Fibroblast of skin of back (primary cell): Measurements from ENCODE around the gene EEF1A2.
A peak's percentile ranks its signal among the peaks of the same experiment; 100 is the strongest.

Source experiments
- DNase-seq: peaks from one replicate; pipeline ENCODE4 v3.0.0-alpha.2; 2013

The EEF1A2 gene

DNA sequence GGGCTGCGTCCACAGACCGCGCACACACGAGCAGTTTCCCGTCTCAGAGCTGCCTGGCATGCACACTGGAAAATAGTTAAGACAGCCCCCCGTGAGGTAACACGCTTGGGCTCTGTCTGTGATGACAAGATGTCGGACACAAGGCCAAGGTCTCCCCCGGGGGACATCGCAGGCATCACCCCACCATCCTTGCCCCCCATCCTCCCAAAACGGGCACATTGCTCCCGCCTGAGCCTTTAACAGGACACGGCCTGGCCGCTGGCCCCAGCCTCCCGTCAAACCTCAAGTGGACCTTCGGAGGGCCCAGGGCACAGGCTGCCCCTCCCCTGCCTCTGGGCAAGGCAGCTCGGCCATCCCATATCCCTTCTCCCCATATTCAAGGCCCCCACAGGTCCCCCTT lies 32.0 kb downstream of the EEF1A2 start:
- no peak for DNase-seq

DNA sequence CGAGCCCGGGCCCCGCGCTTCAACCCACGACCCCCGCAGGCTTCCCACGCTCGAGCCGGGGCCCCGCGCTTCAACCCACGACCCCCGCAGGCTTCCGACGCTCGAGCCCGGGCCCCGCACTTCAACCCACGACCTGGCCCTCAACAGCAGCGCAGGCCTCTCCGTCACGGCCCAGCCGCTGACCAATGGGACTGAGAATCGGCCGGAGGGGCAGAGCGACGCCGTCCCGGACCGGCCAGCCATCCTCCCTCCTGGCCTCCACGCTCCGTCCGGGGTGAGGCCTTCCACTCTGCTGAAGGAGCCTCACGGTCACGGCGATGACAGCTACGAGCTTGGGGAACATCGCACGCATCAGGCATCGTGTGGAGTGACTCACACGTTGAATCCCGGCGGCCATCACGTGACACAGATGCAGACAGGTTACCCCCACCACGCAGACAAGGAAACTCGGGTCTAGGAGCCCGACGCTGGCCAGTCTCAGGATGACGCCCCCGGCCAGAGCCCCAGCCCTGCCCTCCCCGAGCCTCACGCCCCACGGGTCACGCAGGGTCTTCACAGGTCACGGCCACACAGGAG lies 32.5 kb downstream of the EEF1A2 start:
- no peak for DNase-seq

DNA sequence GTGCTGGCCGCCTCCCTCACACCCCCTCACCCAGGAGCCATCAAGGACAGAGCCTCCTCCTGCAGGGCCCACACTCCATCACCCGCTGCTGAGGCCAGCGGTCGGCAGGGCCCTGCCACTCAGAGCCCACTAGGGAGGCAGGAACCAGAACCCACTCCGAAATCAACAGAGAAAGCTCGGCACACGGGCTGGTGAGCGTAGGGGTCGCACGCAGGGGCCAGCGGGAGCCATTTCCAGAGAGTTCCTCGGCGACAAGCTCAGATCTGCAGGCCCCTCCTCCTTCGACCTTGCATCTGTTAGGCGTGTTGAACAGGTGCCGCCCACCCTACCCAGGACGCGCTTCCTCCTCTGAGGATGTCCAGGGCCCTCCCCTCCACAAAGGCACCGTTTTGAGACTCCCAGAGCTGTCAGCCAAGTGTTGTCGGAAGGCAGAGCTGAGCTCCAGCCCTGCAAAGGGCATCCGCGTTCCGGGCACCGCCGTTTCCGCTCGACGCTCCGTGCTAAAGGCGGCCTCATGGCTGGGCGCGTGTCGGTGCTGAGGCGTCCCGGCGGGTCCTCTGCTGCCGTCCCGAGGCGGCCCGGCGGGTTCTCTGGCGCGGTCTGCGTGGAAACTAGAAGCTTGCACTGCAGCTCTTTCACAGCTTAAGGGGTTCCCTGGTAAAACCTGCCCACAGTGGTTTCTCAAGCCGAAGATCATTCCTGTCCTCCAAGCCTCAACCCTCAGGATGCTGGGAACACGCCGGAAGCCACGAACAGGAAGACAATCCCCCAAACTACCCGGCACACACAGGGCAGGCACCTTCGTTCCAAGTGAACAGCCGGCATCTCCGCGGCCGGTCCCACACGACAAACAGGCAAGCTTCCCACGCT lies 33.3 kb downstream of the EEF1A2 start:
- no peak for DNase-seq

DNA sequence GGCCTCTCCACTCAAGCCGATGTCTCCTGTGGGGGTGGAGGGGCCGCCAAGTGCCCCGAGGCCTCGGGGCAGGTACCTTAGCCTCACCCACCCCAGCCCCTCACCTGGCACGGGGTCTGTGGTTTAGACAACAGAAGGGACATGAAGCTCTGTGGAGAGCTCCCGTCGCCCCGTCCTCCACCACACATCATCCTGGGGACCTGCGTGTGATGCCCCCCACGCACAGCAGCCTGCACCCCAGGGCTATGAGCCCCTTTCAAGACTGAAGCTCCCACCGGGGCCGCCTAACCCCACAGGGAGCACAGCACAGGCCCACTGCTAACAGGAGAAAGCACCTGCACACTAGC lies 34.6 kb downstream of the EEF1A2 start:
- no peak for DNase-seq

DNA sequence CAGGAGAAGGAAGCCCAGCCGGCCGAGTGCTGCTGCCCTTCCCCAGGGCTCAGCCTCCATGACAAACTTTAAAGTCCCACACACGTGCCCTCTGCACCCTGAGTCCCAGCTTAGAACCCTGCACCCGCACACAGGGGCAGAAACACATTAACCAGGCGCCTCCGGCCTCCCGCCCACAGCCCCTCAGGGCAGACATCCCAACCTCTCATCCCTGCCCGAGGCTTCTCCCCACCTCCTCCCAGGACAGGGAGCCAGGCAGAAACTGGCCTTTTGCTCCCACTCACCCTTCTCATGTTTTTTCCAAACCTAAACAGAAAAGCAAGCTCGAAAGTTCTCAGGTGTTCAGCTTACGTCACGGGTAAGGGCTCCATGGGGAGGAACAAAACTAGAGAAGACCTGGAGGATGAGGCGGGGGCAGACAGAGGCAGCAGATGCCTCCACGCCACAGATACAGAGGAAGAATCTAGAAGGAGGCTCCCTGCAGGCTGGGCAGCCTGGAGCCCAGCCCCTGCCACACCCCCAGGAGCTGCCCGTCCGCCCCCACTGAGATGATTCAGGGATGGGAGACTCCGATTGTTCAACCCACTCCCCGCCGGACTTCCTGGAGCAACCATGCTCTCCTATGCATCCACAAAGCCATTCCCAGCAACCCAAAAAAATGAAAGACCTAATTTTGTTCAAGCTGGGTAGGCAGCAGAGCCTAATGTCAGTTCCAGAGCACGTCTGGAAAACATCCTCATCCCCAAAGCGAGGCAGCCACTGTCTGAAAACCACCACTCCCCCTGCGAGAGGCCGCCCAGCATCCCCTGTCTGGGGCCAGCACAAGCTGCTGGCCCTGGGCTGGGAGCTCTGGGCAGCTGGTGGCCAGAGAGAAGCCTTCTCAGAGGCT lies 35.2 kb downstream of the EEF1A2 start:
- no peak for DNase-seq

DNA sequence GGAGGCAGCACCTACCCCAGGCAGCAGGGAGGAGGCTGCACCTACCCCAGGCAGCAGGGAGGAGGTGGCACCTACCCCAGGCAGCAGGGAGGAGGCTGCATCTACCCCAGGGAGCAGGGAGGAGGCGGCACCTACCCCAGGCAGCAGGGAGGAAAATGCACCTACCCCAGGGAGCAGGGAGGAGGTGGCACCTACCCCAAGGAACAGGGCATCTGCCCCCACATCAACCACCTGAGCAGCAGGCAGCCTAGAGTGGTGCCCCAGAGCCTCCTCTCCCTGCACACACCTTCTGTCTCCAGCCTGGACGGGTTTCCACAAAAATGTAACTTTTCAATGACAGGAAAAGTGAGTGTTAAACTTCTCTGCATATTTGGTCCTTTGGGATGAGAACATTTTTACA lies 36.6 kb downstream of the EEF1A2 start:
- no peak for DNase-seq

DNA sequence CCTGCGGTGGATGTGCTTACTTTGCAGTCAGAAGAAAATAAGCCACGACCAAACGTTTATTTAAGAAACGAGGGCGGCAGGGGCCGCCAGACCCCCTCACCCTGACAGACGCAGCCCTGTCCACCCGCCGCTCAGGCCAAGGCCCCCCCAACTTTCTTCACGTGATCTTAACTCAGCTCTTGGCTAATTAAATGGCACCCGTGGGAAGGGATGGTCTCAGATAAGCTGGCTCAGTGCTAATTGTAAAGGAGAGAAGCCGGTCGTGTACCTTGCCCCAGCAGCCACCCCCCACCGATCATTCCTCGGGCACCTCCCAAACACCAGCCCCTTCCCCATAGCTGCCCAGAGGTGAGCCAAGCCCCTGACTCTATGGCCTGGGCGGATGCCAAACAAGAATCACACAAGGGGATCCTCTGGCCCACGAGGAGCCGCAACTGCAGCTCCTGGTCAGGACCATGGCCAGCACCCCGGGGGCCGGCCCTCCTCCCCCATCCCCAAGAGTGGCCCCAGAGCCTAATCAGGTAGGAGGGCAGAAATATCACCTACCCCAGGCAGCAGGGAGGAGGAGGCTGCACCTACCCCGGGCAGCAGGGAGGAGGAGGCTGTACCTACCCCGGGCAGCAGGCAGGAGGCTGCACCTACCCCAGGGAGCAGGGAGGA lies 37.6 kb downstream of the EEF1A2 start:
- no peak for DNase-seq

DNA sequence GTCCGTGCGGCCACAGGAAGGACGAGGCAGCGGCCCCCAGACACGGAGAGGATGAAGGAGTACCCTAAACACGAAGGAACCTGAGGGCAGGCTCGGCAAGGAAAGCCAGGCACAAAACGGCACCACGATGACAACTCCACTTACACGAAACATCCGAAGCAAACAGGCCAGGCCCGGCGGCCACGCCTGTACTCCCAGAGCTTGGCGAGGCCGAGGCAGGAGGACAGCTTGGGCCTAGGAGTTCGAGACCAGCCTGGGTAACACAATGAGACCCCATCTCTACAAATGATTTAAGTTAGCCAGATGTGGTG lies 39.9 kb downstream of the EEF1A2 start:
- DNase-seq, result no peak

DNA sequence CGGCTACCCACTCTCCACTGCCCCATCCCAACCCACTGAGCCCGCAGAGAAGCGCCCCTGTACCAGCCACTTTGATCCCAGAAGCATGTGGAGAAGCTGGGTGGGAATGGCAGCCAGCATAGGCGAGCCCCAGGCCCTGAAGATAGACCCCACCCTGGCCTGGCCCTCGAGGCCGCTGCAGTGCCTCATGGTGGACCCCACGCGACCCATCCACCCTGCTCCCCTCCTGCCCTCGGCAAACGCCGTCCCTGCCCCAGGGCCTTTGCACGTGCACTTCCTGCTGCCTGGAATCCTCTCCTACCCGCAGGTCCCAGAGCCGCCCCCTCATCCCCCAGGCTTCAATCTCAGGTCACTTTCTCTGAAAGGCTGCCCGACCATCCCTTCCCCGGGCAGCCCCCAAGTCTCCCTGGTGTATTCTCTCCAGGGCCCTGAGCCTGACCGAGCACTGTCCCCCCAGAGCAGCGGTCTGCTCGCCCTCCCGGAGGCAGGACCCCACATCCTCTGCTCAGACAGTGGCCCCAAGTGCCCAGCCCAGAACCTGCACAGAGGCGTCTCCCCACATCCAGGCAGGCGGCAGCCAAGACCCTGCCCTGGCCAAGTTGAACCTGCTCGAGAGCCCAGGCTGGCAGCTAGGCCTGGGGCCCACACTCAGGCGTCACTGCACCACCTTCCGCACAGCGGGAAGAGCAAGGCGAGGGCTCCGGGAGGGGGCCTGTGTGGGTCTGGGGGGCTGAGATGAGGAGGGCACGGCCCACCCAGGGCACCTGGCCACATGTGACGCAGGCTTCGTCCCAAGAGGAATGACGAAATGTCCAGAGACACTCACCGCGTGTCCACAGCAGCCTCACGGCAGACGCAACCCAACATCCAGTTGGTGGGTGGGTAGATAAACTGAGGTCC lies 40.5 kb downstream of the EEF1A2 start:
- DNase-seq, result no peak

DNA sequence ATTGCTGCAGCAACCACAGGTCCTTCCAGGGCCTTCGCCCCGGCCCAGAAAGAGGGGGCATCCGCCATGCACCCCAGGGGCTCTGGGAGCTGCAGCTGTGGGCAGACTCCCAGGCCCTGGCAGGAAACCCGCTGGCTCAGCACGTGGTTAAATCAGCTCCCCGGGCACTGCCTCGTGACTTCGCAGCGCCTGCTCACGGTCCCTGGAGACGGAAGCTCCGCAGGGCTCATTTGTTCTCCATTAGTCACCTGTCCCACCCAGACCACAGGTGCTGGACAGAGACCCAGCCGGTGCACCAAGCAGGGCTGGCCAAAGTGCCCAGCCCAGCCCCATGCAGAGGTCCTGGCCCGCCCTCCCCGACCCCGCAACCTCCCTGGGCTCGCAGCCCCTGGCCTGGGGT lies 41.1 kb downstream of the EEF1A2 start:
- DNase-seq, result peak; percentile 46

DNA sequence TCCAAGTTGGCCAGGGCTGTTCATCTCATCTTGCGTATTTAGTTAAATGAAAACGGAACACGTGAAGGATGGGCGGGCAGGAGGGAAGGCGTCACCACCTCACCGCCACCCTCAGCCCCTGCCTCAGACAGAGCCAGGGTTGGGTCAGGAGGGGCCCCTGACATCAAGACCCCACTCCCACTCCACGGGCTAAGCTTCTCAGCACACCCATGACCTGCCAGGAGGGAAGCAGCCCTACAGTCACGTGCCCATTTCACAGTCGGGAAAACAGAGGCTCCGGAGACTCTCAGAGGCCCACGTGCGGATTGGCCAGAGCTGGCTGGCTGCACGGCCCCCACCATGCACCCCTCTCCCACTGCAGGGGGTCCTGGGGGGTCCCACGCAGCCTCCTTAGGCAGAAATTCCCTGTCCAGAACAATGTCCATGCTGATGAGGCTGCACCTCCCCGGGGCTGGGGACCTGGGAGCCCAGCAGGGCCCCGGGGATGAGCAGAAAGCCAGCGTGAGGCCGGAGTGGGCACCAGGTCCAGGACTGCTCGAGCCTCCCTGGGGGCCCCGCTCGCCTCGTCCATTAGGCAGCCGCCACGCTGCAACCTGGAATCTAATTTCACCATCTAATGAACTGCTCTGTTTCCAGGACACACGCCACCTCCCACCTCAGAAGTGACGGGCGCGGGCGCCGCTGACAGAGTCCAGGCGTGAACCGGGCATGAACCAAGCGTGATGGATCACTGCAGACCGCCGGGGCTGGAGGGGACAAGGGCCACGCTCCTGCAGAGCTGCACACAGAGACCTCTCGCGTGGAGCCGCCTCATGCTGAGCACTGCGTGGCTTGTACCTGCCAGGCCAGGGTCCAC lies 42.2 kb downstream of the EEF1A2 start:
- no peak for DNase-seq

DNA sequence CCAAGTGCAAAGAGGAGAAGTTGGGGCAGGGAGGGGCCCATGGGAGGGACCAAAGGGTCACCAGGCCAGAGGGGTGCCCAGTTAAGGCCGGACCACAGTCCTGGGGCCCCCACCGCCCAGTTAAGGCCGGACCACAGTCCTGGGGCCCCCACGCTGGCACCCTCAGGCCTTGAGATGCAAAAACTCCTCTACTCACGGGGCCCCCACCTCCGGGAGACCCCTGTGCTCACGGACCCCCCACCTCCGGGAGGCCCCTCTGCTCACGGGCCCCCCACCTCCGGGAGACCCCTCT lies 43.4 kb downstream of the EEF1A2 start:
- no peak for DNase-seq

DNA sequence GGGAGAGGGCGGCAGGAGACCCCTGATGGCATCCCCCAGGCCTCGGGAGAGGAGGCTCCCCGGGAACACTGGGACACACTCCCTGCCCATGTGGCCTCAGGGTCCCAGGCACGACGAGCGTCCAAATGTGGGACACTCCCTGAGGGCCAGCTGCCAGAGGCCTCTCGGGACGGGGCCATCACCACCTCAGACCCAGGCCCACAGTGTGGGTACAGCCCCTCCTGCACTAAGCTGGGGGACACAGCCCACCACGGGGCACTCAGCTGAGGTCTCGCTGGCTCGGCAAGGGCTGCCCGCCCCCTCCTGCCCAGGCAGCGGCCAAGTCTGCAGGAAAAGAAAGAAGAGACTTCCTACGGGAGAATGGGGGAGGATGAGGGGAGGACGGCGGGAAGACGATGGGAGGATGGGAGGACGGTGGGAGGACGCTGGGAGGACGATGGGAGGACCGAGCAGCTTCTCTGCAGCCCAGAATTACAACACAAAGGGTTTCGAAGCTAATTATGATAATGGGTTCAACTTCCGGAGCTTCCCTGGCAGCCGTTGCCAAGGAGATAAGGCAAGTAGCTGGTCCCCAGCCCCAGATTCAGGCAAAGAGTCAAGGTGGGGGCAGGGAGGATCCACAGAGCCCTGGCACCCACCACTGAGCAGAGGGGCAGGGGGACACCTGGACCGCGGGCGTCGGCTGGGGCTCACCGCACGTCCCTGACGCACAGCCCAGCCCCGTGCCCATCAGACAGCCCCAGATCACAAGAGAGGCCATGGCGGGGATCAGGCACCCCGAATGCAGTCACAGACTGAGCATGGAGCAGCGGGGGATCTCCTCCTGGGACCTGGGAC lies 43.9 kb downstream of the EEF1A2 start:
- DNase-seq, result no peak

DNA sequence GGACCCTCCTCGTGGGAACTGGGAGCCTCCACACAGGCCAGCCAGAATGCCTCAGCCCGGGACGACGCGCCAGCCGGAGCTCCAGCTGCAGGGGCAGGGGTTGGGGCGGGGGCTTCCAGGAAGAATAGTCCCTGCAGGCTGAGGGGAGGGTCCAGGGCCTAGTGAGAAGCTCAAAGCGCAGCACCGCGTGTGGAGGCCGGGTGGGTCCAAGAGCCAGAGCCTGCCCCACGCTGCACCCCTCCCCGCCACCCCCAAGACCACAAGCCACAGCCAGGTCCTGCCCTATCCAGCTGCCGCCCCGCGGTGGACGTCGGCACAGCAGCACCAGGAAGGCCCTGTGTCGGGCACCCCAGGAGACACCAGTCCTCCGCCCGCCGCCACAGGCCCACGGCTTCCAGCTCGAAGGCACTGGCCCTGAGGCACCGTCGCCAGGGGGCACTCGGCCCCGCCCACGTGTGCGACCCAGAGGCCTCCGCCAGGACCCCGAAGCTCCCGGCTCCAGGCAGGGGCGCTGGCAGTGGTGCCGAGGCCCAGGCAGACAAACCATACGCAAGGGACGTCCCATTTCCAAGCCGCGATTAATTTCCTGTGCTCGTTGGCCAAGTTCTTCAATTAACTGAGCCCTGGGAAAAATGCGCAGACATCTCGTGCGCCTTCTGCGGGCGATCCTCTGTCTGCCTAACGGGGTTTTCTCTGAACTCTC lies 45.9 kb downstream of the EEF1A2 start:
- DNase-seq, result peak; percentile 14

DNA sequence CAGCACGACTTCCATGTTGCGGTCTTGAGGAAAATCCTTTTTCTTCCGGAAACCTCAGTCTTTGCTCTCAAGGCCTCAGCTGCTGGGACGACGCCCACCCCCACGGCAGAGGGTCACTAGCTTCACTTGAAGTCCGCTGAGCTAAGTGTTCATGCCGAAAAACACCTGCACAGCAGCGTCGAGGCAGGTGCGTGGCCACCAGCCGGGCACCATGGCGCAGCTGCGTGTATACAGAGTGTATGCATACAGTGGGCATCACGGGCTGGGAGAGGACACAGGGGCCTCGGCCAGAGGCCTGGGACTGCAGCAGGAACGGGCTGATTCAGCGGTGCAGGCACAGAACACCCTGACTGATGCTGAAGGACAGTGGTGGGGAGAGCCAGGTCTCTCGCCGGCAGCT lies 46.5 kb downstream of the EEF1A2 start:
- no peak for DNase-seq

DNA sequence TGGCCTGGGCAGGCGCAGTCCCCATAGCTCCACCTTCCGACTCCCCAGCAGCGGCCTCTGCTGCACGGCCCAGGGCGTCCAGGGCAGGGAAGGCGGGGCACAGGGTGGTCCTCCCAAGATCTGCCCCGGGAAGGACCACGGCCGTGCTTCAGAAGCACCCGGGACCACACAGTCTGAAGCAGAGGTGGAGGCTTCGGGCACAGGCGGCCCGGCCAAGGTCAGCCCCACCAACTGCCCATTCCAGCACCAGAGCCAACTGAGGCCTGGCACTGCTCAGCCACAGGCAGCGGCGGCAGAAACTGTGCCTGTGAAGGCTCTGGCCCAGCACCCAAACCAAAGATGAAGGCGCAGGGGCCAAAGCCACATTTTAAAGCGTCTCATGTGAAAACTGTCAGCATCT lies 47.1 kb downstream of the EEF1A2 start:
- DNase-seq, result no peak

DNA sequence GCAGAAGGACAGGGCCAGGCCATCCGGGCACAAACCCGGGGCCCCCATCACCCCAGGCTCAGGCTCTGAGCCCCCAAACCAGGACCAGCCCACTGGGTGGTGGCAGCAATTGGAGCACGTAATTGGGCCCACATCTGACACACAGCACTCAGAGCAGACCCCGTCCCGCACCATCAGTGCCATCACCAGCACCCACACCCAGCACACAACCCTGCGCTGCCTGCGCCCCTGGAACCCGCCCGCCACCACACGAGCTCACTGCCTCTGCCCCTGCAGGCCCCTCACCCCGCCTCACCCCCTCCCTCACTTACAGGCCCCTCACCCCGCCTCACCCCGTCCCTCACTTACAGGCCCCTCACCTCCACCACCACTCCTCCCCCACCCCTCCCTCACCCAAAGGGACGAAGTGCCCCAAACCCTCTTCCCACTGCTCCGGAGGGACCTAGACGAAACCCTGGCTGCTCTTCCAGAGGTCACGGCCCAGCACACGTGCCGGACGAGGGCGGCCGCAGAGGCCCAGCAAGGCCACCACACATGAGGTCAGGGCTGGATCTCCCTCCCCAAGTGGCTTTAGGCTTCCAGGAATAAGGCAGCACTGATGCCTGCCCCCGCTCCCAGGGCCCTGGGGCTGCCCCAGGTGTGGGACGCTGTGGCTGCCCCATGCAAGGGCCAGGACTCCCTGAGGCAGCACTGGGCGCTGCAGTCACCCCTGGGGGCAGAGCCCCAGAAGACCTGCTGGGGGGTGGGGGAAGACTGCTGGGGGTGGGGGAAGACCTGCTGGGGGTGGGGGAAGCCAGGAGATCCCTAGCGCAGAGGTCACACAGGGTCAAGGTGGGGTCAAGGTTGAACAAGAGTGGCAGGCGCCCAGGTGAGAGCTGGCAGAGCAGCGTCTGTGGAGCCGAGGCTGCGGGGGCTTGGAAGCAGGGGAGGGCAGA lies 48.8 kb downstream of the EEF1A2 start:
- DNase-seq, result no peak

DNA sequence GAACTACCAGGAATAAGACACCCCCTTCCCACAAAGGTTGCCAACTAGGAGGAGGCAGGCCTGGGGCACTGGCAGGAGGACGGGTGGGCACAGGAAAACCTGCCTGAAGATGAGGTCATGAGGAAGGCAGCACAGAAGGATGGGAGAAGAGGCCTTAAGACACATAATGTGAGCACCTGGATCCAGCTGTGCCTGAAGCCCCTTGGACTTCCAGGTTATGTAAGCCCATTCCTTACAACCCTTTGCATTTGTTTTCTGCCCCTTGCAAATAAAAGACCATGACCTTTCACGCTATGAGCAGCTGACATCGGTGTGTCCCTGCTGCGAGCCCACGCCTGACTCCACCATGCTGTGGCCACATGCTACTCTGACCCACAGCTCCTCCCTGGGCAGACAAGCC lies 49.9 kb downstream of the EEF1A2 start:
- no peak for DNase-seq

DNA sequence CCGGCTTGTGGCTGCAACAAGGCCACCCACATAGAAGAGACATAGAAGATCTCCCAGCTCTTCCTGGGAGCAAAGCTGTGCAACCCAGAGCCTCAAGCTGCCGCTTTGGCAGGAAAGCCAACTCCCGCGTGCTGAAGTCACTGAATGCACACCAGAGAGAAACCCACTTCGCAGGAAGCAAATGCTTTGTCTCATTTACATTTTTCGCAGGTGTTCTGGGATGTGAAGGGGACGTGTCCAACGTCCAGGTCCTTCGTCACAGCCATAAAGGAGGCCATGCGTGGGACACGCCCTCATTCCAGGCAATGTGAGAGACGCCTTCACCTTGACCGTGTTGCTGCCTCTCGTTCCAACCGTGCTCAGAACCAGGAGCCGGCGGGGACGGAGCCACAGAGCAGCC lies 50.9 kb downstream of the EEF1A2 start:
- no peak for DNase-seq
